SU-DHL-6 (cell line): ENCODE data around the gene HAGHL.

Source experiments
- H2AFZ ChIP-seq: fragments of 200-600 bp; sonication (generic); 2 replicates; pipeline ENCODE4 v1.6.1; 2014; ENCODE audit warnings: low read depth, mild to moderate bottlenecking, moderate library complexity, mixed read lengths, antibody characterized with exemption, low read length; ENCODE audit not compliant: severe bottlenecking
- H3F3A ChIP-seq: fragments of 200-600 bp; shearing (Covaris generic); 2 replicates; pipeline ENCODE4 v1.6.0; 2016; ENCODE audit warnings: antibody characterized with exemption, mild to moderate bottlenecking; ENCODE audit not compliant: insufficient read depth
- H3K27ac ChIP-seq: fragments of 200-600 bp; sonication (generic); 2 replicates; pipeline ENCODE4 v1.5.1; 2016; ENCODE audit warnings: low read depth, mild to moderate bottlenecking, low read length, moderate library complexity, mixed read lengths
- H3K27me3 ChIP-seq: fragments of 200-600 bp; sonication (generic), shearing (Covaris generic); 2 replicates; pipeline ENCODE4 v1.6.0; 2014; ENCODE audit warnings: mild to moderate bottlenecking, low read length
- H3K36me3 ChIP-seq: fragments of 200-600 bp; sonication (generic); 2 replicates; pipeline ENCODE4 v1.6.1; 2014; ENCODE audit warnings: mild to moderate bottlenecking, low read length, mixed read lengths
- H3K4me2 ChIP-seq: fragments of 300-600, 200-600 bp; shearing (Covaris generic), sonication (generic); 2 replicates; pipeline ENCODE4 v1.6.0; 2014; ENCODE audit warnings: low read length, low read depth, mild to moderate bottlenecking; ENCODE audit not compliant: poor library complexity, severe bottlenecking
- H3K4me3 ChIP-seq: fragments of 200-600 bp; sonication (generic); 2 replicates; pipeline ENCODE4 v1.5.1; 2014; ENCODE audit warnings: antibody characterized with exemption, low read length, mild to moderate bottlenecking, mixed read lengths; ENCODE audit not compliant: insufficient read depth, poor library complexity, severe bottlenecking
- H3K79me2 ChIP-seq: fragments of 200-600 bp; sonication (generic); 2 replicates; pipeline ENCODE4 v1.6.1; 2014; ENCODE audit warnings: mild to moderate bottlenecking, low read length, moderate library complexity; ENCODE audit not compliant: insufficient read depth
- H3K9ac ChIP-seq: fragments of 200-600 bp; sonication (generic); 2 replicates; pipeline ENCODE4 v1.7.0; 2014; ENCODE audit warnings: mild to moderate bottlenecking, low read length
- H3K9me2 ChIP-seq: fragments of 200-600 bp; sonication (generic); replicated peaks from 2 replicates; pipeline ENCODE4 v1.6.1; 2014; ENCODE audit warnings: low read length; ENCODE audit not compliant: insufficient read depth
- H3K9me3 ChIP-seq: fragments of 200-600 bp; sonication (generic); 2 replicates; pipeline ENCODE4 v1.6.1; 2014; ENCODE audit warnings: low read length, mixed read lengths; ENCODE audit not compliant: insufficient read depth
- H4K20me1 ChIP-seq: fragments of 200-600 bp; sonication (generic); 2 replicates; pipeline ENCODE4 v1.6.1; 2014; ENCODE audit warnings: low read depth, mild to moderate bottlenecking, antibody characterized with exemption, low read length, moderate library complexity, mixed read lengths
- EZH2phosphoT487 ChIP-seq: fragments of 200-600 bp; sonication (generic), shearing (Covaris generic); conservative IDR thresholded peaks from 2 replicates; pipeline ENCODE4 v1.6.1; 2018; ENCODE audit warnings: mild to moderate bottlenecking, antibody characterized with exemption, low read length, moderate library complexity, mixed read lengths
- TF ChIP-seq, protein P1 (sequence below): fragments of 200-600 bp; sonication (generic); IDR thresholded peaks from one replicate; pipeline ENCODE4 v1.5.1; 2017; ENCODE audit warnings: antibody characterized with exemption, mild to moderate bottlenecking, low read length, moderate library complexity; ENCODE audit not compliant: insufficient read depth, poor library complexity, severe bottlenecking

The HAGHL gene

DNA sequence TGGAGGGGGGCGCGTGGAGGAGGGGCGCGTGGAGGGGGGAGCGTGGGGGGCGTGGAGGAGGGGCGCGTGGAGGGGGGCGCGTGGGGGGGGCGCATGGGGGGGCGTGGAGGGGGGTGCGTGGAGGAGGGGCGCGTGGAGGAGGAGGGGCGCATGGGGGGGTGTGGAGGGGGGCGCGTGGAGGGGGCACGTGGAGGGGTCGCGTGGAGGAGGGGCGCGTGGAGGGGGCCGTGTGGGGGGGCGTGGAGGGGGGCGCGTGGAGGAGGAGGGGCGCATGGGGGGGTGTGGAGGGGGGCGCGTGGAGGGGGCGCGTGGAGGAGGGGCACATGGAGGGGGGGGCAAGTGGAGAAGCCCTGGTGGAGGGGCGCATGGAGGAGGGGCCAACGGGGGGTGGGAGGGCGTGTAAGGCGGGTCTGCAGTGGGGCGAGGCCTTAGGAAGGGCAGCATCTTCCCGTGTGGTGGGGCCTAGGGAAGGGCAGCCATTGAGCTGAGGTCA is 40.9 kb downstream of the HAGHL start:
- Histone ChIP-seq H3F3A (no peaks in the 10 kb centered on the region), H3K36me3 (no peaks in the 10 kb centered on the region), H3K27me3 (no peaks in the 10 kb centered on the region), H3K9ac (no peak overlapping the region), H2AFZ (no peak overlapping the region), H3K4me3 (no peak overlapping the region), H3K9me3 (no peaks in the 10 kb centered on the region), H3K79me2 (no peaks in the 10 kb centered on the region), H4K20me1 (no peaks in the 10 kb centered on the region), H3K4me2 (no peak overlapping the region), H3K27ac (no peak overlapping the region), H3K9me2 (no peaks in the 10 kb centered on the region)
- no peak for TF ChIP-seq EZH2phosphoT487

DNA sequence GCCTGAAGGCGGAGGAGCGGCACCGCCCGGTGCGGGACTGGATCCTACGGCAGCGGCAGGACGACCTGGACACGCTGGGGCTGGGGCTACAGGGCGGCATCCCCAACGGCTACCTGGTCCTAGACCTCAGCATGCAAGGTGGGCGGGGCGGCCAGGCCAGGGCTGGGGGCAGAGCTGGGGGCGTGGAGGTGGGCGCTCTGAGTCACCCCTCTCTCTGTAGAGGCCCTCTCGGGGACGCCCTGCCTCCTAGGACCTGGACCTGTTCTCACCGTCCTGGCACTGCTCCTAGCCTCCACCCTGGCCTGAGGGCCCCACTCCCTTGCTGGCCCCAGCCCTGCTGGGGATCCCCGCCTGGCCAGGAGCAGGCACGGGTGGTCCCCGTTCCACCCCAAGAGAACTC is 41.5 kb downstream of the HAGHL start:
- H3K27me3 ChIP-seq = no peaks in the 10 kb centered on the region
- no peak overlapping the region for H3K9ac ChIP-seq
- no peaks in the 10 kb centered on the region for H4K20me1 ChIP-seq
- no peak overlapping the region for H2AFZ ChIP-seq
- H3K9me2 ChIP-seq = no peaks in the 10 kb centered on the region
- no peak overlapping the region for H3K27ac ChIP-seq
- H3F3A ChIP-seq = no peaks in the 10 kb centered on the region
- TF ChIP-seq, protein P1, sequence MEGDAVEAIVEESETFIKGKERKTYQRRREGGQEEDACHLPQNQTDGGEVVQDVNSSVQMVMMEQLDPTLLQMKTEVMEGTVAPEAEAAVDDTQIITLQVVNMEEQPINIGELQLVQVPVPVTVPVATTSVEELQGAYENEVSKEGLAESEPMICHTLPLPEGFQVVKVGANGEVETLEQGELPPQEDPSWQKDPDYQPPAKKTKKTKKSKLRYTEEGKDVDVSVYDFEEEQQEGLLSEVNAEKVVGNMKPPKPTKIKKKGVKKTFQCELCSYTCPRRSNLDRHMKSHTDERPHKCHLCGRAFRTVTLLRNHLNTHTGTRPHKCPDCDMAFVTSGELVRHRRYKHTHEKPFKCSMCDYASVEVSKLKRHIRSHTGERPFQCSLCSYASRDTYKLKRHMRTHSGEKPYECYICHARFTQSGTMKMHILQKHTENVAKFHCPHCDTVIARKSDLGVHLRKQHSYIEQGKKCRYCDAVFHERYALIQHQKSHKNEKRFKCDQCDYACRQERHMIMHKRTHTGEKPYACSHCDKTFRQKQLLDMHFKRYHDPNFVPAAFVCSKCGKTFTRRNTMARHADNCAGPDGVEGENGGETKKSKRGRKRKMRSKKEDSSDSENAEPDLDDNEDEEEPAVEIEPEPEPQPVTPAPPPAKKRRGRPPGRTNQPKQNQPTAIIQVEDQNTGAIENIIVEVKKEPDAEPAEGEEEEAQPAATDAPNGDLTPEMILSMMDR = no peak
- no peak for TF ChIP-seq EZH2phosphoT487
- H3K4me2 ChIP-seq = no peak overlapping the region
- H3K79me2 ChIP-seq = no peaks in the 10 kb centered on the region
- no peaks in the 10 kb centered on the region for H3K36me3 ChIP-seq
- H3K4me3 ChIP-seq = no peak overlapping the region
- H3K9me3 ChIP-seq = no peaks in the 10 kb centered on the region

DNA sequence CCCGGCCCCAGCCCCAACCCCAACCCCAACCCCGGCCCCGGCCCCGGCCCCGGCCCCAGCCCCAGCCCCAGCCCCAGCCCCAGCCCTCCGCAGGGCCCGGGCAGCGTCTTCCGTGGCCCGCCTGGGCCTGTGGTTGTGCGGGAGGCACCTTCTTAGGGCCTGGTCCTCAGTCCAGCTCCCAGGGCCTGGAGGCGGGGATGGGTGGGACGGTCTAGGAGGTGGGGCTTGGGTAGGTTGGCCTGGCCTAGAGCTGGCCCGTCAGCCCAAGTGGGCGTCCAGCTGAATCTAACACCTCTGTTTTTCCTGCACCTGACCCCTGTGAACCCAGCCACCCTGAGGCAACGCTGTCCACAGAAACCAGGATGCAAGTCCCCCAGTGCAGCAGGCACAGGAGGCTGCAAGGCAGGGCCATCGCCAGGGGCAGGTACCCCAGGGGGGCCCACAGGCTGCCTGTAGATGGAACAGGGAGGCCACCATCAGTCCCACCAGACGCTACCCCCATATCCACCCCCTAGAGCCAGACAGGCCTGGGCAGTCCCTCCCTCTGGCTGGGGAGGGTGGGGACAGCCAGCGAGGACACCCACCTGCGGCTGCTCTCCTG is 42.4 kb downstream of the HAGHL start:
- Histone ChIP-seq H3K27me3 (no peaks in the 10 kb centered on the region), H4K20me1 (no peaks in the 10 kb centered on the region), H3K36me3 (no peaks in the 10 kb centered on the region), H3K27ac (no peak overlapping the region), H3F3A (no peaks in the 10 kb centered on the region), H3K9ac (no peak overlapping the region), H3K9me2 (no peaks in the 10 kb centered on the region), H3K79me2 (no peaks in the 10 kb centered on the region), H3K4me2 (no peak overlapping the region), H3K4me3 (no peak overlapping the region), H3K9me3 (no peaks in the 10 kb centered on the region), H2AFZ (no peak overlapping the region)
- TF ChIP-seq EZH2phosphoT487 = no peak
- TF ChIP-seq, protein P1 = no peak

DNA sequence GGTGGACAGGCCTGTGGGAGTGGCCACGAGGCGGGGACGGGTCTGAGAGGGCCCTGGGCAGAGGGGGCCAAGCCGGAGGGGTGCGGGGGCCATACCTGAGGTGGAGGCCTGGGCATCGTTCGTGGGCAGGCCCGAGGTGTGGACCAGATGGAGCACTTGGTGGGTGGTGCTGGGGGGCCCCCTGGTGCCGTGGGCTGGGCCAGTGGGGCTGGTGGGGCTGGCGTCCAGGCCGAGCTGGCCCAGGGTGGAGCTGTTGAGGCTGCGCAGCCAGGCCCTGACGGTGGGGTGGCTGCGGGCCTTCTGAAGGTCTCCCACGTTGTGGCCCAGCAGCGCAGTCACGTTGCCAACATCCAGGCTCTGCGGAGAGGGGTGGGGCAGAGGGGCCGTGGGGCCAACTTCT is 43.0 kb downstream of the HAGHL start:
- no peaks in the 10 kb centered on the region for H3K79me2 ChIP-seq
- no peak overlapping the region for H3K4me3 ChIP-seq
- H3K9me3 ChIP-seq = no peaks in the 10 kb centered on the region
- TF ChIP-seq, protein P1 = no peak
- no peak for TF ChIP-seq EZH2phosphoT487
- H3K27ac ChIP-seq = no peak overlapping the region
- no peaks in the 10 kb centered on the region for H3K9me2 ChIP-seq
- H3F3A ChIP-seq = no peaks in the 10 kb centered on the region
- no peak overlapping the region for H2AFZ ChIP-seq
- no peaks in the 10 kb centered on the region for H3K36me3 ChIP-seq
- no peaks in the 10 kb centered on the region for H3K27me3 ChIP-seq
- no peak overlapping the region for H3K4me2 ChIP-seq
- no peaks in the 10 kb centered on the region for H4K20me1 ChIP-seq
- no peak overlapping the region for H3K9ac ChIP-seq
